GM12878 (cell line): Measurements from ENCODE around the gene LIM2. TPM values are rescaled to one million over a fixed set of nuclear protein-coding genes. Genes with fewer than 3 reads are reported as not detected.

Experiments
- EP300 ChIP-seq, 2 experiments: fragments of 150-350 bp in 1 of 2; IDR thresholded peaks; 2 replicates each; pipeline ENCODE4 v1.6.1; 2011 to 2012; ENCODE audit warnings: low read depth in 2 of 2, low read length in 2 of 2, borderline replicate concordance in 1 of 2, improper control_type of control experiment in 1 of 2, inconsistent platforms in 1 of 2; ENCODE audit not compliant: control insufficient read depth in 1 of 2
- ESRRA ChIP-seq: IDR thresholded peaks from 2 replicates; pipeline ENCODE4 v1.6.1; 2012; ENCODE audit warnings: mild to moderate bottlenecking, low read length, improper control_type of control experiment
- GATAD2B ChIP-seq: fragments of 450-650 bp; conservative IDR thresholded peaks from 2 replicates; pipeline ENCODE4 v1.6.1; 2017; ENCODE audit warnings: low read depth, mild to moderate bottlenecking, moderate library complexity
- MXI1 ChIP-seq: fragments of 150-350 bp; IDR thresholded peaks from 2 replicates; pipeline ENCODE4 v1.6.1; 2011; ENCODE audit warnings: low read depth, mild to moderate bottlenecking, inconsistent platforms, low read length, improper control_type of control experiment
- NRF1 ChIP-seq: conservative IDR thresholded peaks from 2 replicates; pipeline ENCODE4 v1.6.1; 2011; ENCODE audit warnings: mild to moderate bottlenecking, low read depth, low read length, improper control_type of control experiment
- PML ChIP-seq: IDR thresholded peaks from 2 replicates; pipeline ENCODE4 v1.6.1; 2012; ENCODE audit warnings: low read length, inconsistent platforms
- RUNX3 ChIP-seq: IDR thresholded peaks from 2 replicates; pipeline ENCODE4 v1.6.1; 2012; ENCODE audit warnings: low read length, inconsistent platforms
- TCF3 ChIP-seq: IDR thresholded peaks from 2 replicates; pipeline ENCODE4 v1.6.1; 2012; ENCODE audit warnings: low read depth, mild to moderate bottlenecking, low read length, borderline replicate concordance; ENCODE audit not compliant: insufficient read depth
- polyA plus RNA-seq, 11 experiments: library from polyadenylated mRNA; depleted of rRNA in 4 of 11; unstranded in 6 of 11; stranded (reverse) in 5 of 11; fragments of >200 nt; fragmentation: Nextera tagmentation in 4 of 11; fragmentation: Illumina TruSeq in 1 of 11; extraction: Ambion mirVana in 4 of 11; extraction: Trizol in 1 of 11; gene quantifications; 1 replicate in 1 of 11; 2 replicates in 10 of 11; pipeline versions ENCODE4 v1.2.1 to v1.2.3, GENCODE V29; 2011 to 2016; ENCODE audit warnings: inconsistent platforms in 2 of 11, missing spikeins in 2 of 11, low read depth in 1 of 11
- total RNA-seq, 4 experiments: library from RNA; depleted of rRNA in 3 of 4; stranded (reverse); fragments of >200 nt in 3 of 4; fragmentation: Illumina TruSeq in 1 of 4; extraction: Trizol in 1 of 4; gene quantifications; 2 replicates each; pipeline versions ENCODE4 v1.2.1 to v1.2.3, GENCODE V29; 2013 to 2021
- TF ChIP-seq, protein P1 (sequence below): IDR thresholded peaks from 2 replicates; pipeline ENCODE4 v1.6.1; 2012; ENCODE audit warnings: mild to moderate bottlenecking, low read depth, low read length
- TF ChIP-seq, protein P2 (sequence below): fragments of 450-650 bp; IDR thresholded peaks from 2 replicates; pipeline ENCODE4 v1.6.1; 2017; ENCODE audit warnings: mild to moderate bottlenecking
- TF ChIP-seq, protein P3 (sequence below): IDR thresholded peaks from 2 replicates; pipeline ENCODE4 v1.6.1; 2011; ENCODE audit warnings: low read depth, low read length, improper control_type of control experiment, borderline replicate concordance
- TF ChIP-seq, protein P4 (sequence below): fragments of 450-650 bp; IDR thresholded peaks from 2 replicates; pipeline ENCODE4 v1.6.1; 2018; ENCODE audit warnings: borderline replicate concordance, mild to moderate bottlenecking; ENCODE audit not compliant: partially characterized antibody
- TF ChIP-seq, protein P5 (sequence below): IDR thresholded peaks from 2 replicates; pipeline ENCODE4 v1.6.1; 2011; ENCODE audit warnings: borderline replicate concordance, low read depth, mild to moderate bottlenecking, moderate library complexity, low read length; ENCODE audit not compliant: insufficient read depth, poor library complexity, severe bottlenecking
- TF ChIP-seq, protein P6 (sequence below): fragments of 450-650 bp; IDR thresholded peaks from 2 replicates; pipeline ENCODE4 v1.6.1; 2017; ENCODE audit warnings: low read depth, mild to moderate bottlenecking, moderate library complexity

The LIM2 gene
- total and polyA plus RNA-seq, 10 of the 15 experiments (the other 5 are each of a cell fraction or from before 2014, with no cell fraction given): not detected

DNA sequence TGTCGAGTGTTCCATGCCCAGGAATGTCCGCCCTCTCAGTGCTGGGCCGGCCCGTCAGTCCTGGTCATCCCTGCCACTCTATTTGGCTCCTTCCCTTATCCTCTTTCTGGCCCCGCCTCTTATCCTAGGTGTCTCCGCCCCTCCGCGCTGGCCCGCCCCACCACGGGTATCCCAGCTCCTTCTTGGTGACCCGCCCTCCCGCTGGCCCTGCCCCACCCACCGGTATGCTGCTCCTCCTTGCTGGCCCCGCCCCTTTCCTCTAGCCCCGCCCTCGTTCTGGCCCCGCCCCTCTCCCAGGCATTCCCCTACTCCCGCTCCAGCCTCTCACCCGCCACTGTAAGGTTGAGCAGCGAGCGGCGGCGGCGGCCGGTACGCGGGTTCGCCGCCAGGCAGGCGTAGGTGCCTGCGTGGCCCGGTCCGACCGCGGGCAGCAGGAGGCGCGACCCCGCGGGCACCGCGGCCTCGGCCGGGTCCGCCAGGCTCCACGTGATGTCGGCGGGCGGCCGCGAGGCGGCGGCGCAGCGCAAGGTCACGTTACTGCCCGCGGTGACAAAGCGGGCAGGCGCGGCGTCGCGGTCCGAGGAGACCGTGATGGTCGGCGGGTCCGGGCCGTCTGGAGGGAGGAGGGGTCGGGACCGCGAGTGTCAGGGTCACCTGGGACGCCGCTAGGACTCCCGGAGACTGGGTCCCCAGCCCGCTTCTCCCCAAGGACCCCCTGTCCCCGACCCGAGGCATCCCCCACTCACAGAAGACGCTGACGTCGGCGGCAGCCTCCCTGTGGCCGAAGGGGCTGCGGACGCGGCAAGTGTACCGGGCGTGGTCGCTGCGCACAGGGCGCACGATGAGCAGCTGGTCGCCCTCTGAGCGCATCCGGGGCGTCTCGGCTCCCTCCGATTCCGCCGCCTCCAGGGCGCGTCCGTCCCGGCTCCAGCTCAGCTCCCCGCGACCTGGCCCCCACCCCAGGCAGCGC lies 47.8 kb downstream of the LIM2 start (continued):
- TF ChIP-seq, protein P1, sequence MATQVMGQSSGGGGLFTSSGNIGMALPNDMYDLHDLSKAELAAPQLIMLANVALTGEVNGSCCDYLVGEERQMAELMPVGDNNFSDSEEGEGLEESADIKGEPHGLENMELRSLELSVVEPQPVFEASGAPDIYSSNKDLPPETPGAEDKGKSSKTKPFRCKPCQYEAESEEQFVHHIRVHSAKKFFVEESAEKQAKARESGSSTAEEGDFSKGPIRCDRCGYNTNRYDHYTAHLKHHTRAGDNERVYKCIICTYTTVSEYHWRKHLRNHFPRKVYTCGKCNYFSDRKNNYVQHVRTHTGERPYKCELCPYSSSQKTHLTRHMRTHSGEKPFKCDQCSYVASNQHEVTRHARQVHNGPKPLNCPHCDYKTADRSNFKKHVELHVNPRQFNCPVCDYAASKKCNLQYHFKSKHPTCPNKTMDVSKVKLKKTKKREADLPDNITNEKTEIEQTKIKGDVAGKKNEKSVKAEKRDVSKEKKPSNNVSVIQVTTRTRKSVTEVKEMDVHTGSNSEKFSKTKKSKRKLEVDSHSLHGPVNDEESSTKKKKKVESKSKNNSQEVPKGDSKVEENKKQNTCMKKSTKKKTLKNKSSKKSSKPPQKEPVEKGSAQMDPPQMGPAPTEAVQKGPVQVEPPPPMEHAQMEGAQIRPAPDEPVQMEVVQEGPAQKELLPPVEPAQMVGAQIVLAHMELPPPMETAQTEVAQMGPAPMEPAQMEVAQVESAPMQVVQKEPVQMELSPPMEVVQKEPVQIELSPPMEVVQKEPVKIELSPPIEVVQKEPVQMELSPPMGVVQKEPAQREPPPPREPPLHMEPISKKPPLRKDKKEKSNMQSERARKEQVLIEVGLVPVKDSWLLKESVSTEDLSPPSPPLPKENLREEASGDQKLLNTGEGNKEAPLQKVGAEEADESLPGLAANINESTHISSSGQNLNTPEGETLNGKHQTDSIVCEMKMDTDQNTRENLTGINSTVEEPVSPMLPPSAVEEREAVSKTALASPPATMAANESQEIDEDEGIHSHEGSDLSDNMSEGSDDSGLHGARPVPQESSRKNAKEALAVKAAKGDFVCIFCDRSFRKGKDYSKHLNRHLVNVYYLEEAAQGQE: no peak
- TF ChIP-seq, protein P2, sequence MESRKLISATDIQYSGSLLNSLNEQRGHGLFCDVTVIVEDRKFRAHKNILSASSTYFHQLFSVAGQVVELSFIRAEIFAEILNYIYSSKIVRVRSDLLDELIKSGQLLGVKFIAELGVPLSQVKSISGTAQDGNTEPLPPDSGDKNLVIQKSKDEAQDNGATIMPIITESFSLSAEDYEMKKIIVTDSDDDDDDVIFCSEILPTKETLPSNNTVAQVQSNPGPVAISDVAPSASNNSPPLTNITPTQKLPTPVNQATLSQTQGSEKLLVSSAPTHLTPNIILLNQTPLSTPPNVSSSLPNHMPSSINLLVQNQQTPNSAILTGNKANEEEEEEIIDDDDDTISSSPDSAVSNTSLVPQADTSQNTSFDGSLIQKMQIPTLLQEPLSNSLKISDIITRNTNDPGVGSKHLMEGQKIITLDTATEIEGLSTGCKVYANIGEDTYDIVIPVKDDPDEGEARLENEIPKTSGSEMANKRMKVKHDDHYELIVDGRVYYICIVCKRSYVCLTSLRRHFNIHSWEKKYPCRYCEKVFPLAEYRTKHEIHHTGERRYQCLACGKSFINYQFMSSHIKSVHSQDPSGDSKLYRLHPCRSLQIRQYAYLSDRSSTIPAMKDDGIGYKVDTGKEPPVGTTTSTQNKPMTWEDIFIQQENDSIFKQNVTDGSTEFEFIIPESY: no peak
- TF ChIP-seq RUNX3 (no peak), PML (no peak), EP300 (IDR thresholded peaks at IDR 0.05; ENCODE audit: borderline replicate concordance in 1 of 2, control insufficient read depth in 1 of 2, low read depth in 2 of 2, low read length in 2 of 2) (no peak), TCF3 (no peak), GATAD2B (peak; percentile 93), NRF1 (no peak), ESRRA (no peak), MXI1 (no peak)
- TF ChIP-seq, protein P3, sequence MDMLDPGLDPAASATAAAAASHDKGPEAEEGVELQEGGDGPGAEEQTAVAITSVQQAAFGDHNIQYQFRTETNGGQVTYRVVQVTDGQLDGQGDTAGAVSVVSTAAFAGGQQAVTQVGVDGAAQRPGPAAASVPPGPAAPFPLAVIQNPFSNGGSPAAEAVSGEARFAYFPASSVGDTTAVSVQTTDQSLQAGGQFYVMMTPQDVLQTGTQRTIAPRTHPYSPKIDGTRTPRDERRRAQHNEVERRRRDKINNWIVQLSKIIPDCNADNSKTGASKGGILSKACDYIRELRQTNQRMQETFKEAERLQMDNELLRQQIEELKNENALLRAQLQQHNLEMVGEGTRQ: peak; percentile 67
- TF ChIP-seq, protein P4, sequence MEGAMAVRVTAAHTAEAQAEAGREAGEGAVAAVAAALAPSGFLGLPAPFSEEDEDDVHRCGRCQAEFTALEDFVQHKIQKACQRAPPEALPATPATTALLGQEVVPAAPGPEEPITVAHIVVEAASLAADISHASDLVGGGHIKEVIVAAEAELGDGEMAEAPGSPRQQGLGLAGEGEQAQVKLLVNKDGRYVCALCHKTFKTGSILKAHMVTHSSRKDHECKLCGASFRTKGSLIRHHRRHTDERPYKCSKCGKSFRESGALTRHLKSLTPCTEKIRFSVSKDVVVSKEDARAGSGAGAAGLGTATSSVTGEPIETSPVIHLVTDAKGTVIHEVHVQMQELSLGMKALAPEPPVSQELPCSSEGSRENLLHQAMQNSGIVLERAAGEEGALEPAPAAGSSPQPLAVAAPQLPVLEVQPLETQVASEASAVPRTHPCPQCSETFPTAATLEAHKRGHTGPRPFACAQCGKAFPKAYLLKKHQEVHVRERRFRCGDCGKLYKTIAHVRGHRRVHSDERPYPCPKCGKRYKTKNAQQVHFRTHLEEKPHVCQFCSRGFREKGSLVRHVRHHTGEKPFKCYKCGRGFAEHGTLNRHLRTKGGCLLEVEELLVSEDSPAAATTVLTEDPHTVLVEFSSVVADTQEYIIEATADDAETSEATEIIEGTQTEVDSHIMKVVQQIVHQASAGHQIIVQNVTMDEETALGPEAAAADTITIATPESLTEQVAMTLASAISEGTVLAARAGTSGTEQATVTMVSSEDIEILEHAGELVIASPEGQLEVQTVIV: no peak
- TF ChIP-seq, protein P5, sequence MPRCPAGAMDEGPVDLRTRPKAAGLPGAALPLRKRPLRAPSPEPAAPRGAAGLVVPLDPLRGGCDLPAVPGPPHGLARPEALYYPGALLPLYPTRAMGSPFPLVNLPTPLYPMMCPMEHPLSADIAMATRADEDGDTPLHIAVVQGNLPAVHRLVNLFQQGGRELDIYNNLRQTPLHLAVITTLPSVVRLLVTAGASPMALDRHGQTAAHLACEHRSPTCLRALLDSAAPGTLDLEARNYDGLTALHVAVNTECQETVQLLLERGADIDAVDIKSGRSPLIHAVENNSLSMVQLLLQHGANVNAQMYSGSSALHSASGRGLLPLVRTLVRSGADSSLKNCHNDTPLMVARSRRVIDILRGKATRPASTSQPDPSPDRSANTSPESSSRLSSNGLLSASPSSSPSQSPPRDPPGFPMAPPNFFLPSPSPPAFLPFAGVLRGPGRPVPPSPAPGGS: no peak
- TF ChIP-seq, protein P6, sequence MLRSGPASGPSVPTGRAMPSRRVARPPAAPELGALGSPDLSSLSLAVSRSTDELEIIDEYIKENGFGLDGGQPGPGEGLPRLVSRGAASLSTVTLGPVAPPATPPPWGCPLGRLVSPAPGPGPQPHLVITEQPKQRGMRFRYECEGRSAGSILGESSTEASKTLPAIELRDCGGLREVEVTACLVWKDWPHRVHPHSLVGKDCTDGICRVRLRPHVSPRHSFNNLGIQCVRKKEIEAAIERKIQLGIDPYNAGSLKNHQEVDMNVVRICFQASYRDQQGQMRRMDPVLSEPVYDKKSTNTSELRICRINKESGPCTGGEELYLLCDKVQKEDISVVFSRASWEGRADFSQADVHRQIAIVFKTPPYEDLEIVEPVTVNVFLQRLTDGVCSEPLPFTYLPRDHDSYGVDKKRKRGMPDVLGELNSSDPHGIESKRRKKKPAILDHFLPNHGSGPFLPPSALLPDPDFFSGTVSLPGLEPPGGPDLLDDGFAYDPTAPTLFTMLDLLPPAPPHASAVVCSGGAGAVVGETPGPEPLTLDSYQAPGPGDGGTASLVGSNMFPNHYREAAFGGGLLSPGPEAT: no peak
